Ramos (cell line): ENCODE results near the gene ETDB.
"Not testable (repeated sequence)": the region's sequence is repeated elsewhere in the genome, so short reads cannot be mapped to it uniquely, and the experiment has no call there.

Source experiments
- in situ Hi-C: fragments of 300-500 bp; cut with MboI; formaldehyde crosslinking; loops from one replicate; pipeline ENCODE4 v1.14.3; 2022; ENCODE audit warnings: low sequenced_read_pairs; ENCODE audit not compliant: unreplicated experiment

ETDB gene

GRCh38 chrX:135120056-135120576 lies at the start of gene ETDB:
Gene ETDB (minus strand): TSS chrX:135120526. CDS start chrX:135119261, 1,265 bp downstream.
- in situ Hi-C loops: not testable (repeated sequence)

- in situ Hi-C loops: not testable (repeated sequence)
Observed at GRCh38 chrX:135169534-135169933, 49.2 kb upstream of the ETDB start.

- in situ Hi-C loops: no loop called here
Observed at GRCh38 chrX:135168486-135168885, 48.2 kb upstream of the ETDB start.

GRCh38 chrX:135154688-135155087 lies 34.4 kb upstream of the ETDB start:
- in situ Hi-C loops: not testable (repeated sequence)

- in situ Hi-C loops: not testable (repeated sequence)
Observed at GRCh38 chrX:135126145-135126544, 5.8 kb upstream of the ETDB start.

- in situ Hi-C loops: not testable (repeated sequence)
Observed at GRCh38 chrX:135116064-135116463, 4.3 kb downstream of the ETDB start.

DNA sequence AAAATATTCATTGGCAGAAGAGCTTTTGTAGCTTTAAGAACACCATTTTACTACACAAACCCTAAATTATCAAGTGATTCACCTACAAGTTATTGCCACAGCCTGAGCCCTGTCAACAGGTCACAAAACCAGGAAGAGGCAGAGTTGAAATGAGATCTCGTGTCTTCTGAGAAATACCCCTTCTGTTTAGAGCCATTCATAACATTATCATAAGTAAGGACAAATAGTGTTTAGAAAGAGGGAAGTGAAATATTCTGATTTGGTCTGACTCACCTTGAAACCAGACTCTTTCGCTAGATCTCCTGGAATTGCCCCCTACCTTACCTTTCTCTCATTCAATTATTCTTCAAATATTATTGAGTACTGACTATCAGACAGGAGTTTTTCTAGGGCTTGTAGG lies 5.9 kb downstream of the ETDB start:
- in situ Hi-C loops: no loop called here

DNA sequence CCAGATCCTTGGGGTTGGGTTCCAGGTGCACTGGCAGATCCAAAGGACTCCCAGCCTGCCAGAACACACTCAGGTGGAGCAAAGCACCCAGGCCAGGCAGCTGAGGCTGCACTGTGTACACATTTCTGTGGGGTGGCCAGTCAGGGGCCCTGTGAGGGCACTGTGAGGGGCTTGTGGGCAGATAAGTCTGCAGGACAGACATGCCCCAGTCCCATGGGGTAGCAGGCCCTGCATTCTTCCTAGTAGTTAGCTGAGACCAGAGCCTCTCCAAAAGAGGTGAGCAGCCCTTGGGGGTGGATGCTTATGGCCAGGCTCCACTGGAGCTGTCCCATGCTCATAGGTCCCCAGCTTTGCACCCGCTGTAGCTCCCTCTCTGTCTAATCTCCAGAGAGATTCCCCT lies 7.6 kb downstream of the ETDB start:
- in situ Hi-C loops: no loop called here

DNA sequence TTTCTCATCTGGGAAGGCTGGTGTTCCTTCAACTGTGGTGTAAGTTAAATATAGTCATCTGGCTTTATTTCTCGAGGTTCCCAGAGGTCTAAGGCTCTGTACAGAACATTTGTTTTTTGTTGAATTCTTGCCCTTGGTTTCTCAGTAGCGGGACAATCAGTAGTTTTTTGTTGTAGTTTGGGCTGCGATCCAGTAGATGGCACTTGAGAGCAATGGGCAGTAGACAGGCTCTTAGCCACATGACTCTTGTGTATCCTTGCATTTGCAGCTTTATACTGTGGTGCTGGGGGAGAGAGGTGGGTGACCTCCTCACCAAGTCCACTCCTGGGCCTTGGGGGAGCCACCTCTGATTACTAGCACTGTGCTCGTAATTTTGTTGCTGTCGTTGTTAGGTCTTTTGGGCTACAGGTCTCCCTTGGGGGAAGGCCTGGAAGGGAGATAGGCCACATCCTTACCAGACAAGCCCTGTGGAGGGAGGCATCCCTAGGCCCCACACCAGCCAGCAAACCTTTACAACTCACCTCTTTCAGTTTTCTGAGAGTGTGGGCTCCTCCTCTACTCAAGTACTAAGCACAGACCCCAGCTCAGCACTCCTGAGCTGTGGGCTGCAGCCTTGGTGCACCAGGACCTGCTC lies 8.1 kb downstream of the ETDB start:
- in situ Hi-C loops: no loop called here

- in situ Hi-C loops: no loop called here
Observed at GRCh38 chrX:135109554-135109953, 10.8 kb downstream of the ETDB start.

GRCh38 chrX:135099493-135099783 lies 20.9 kb downstream of the ETDB start:
- in situ Hi-C loops: no loop called here

DNA sequence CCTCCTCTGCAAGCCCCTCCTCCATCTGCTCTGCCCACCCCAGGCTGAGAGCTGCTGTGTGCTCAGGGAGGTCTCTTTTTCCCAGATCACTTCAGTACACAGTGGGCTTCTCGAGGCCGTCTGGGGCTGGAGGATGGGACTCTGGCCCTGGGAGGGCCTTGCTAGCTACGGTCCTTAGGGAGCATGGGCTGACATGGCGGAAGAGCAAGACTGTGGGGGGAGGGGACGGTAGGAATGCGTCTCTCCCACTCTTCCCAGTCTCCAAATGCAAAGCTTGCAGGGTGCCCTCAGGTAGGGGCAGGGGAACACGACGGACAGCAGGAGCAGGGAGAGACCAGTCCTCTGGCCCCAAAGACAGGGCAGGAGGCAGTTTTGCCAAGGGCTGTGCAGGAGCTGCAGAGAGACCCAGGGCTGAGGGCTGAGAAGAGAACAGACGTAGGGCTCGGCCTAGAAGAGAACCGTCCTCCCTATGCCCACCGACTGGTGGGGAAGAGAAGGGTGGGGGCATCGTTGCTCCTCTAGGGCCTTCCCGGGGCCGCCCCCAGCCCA lies 23.1 kb downstream of the ETDB start:
- in situ Hi-C loops: not testable (repeated sequence)

GRCh38 chrX:135095715-135096114 lies 24.6 kb downstream of the ETDB start:
- in situ Hi-C loops: no loop called here

DNA sequence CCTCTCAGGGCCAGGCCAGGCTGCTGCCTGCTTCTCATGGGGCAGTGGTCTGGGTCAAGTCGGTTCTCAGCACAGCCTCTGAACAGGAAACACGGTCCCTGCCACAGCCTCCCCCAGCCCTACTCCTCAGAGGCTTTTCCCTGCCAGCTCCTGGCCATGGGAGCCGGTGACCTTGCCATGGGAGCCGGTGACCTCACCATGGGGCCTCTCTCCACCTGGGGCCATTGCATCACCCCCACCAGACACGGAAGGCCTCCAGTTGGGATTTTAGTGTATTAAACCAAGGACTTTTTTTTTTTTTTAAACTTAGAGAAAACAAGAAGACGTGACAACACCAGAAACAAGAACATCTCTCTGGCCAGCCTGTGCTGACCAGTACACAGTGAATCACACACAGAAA lies 25.6 kb downstream of the ETDB start:
- in situ Hi-C loops: no loop called here

GRCh38 chrX:135089126-135089525 lies 31.2 kb downstream of the ETDB start:
- in situ Hi-C loops: no loop called here

DNA sequence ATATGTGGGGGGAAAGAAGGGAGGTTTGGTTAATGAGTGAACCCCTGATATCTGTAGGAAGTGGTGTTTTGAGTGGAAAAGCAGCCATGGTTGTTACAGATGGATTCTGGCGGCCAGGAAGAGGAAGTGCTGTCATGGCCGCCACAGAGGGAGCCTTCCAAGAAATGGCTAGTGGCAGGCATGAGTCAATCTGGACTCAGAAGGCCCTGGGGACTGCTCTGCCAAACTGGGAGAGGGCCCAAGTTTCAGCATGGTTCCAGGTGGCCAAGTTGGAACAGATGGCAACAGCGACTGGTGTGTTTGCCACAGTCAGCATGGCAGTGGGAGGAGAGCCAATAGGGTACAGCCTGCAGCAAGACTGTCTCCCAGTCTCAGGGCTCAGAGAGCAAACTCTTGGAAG lies 32.5 kb downstream of the ETDB start:
- in situ Hi-C loops: no loop called here

DNA sequence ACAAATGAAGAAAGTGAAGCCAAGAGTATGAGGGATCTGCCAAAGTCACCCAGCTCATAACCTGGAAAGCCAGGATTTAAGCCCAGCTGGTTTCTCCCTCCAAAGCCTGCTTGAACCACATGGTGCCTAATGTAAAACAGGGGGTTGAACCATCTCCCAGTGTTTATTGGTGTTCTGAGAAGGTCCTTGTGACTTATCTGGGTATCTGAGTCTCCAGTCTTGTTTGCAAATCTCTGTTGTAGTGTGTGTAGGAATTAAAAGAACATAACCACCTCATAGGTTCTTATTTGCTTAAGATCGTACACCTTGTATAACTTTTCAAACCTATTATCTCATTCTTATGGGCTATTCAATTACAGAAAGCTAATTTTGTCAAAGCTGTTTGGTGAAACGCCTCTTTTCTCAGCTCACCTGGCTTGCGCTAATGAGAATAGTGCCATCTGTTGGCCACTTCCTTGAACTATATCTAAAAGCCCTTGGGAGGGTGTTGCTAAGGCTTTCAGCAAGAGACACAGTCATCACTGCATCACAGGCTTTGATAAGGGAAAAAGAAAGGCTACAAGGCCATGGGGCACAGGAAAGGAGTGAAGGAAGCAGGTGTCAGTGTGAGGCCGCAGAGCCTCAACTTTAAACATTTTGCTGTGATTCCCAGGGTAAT lies 34.0 kb downstream of the ETDB start:
- in situ Hi-C loops: no loop called here

DNA sequence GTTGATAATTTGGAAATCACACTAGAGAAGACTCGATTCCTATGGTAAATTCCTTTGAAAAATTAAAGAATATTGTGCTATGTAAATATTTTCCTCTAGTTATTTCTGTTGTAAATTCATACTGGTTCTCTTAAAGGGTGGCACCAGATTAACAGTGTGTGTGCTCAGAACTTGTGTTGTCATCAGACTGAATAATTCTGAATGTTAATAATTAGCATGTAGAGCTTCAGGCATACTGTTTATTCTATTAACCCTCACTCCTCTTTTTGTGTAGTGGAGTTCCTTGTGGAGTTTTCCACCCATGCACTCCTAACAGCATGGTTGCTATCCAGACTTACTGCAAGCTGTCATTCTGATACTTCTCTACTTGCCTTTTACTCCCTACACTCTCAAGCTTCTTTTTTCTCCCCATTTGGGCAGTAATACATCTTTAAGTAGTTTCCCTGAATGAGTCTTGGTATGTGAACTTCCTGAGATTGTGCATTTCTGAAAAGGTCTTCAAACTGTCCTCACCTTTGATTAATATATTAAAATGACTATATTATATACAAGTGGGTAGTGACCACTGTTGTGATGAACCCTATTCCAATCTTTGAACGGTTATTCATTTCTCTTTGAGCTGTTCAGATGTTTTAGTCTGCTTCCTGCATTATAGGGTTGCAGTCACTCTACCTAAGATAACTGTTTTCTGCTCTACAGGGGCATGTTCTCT lies 38.5 kb downstream of the ETDB start:
- in situ Hi-C loops: no loop called here
